ENCODE measurements around the gene NFATC3.

The NFATC3 gene

DNA sequence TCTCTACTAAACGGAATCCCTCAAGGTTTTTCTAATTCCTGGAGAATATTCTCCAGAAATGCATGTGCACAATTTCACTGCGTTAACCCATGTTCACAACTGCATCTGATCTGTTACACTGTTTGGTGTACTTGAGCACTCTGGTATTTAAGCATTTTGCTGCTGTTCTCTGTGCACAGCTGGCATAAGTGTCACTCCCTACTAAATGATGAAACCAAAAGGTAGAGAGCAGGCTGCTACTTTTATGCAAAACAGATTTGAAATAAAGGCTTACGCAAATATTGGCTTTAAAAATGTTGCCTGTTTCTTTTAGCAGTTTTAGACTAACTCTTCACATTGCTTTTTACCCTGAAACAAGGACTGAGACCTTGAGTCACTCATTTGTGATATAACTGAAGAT, 109.1 kb downstream of the NFATC3 start:
- DNase-seq: no peak

- DNase-seq: no peak
These were observed 112.1 kb downstream of the NFATC3 start for GRCh38 chr16:68197250-68197649.

DNA sequence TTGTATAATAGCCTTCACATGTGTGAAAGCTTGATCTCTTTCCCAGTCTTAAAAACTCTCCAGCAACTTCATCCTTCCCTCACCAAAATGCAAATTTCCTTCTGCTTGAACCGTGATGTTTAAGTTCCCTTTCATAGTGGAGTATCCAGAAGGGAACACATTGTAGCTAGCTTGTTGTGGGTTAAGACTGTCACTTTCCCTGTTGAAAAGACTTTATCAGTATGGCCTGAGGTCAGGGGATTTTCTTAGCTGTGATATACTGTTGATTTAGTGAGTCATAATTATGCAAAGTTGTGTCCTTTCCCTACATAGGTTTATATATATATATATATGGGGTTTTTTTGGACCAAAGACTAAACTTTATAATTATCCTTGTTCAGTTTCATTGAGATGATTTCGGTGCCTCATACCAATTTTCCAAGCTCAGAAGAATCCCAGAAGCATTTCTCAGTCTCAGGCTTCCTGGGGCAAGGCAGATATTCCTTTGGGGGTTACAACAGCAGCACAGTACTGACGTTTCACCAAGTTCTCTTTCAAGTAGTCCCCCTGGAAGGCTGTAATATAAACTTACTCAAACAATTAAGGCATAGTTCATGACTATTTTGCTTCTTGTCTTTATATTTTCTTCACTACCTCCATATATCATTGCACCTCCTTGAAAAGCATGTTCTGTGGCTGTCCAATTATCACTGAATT, 115.1 kb downstream of the NFATC3 start:
- no peak for DNase-seq

- peak; percentile 52 for DNase-seq
These were observed 116.9 kb downstream of the NFATC3 start for GRCh38 chr16:68202091-68202519.

DNA sequence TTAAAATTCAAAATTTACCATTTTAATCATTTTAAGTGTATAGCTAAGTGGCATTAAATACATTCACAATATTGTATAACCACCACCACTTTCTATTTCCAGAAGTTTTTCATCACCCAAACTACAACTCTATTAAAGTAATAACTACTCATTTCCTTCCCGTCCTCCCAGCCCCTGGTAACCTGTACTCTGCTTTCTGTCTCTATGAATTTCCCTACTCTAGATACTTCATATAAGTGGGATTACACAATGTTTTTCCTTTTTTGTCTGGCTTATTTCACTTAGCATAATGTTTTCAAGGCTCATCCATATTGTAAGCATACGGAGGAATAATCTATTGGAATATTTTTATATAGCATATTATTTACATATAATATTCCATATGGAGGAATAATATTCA, 121.1 kb downstream of the NFATC3 start:
- no peak for DNase-seq

DNA sequence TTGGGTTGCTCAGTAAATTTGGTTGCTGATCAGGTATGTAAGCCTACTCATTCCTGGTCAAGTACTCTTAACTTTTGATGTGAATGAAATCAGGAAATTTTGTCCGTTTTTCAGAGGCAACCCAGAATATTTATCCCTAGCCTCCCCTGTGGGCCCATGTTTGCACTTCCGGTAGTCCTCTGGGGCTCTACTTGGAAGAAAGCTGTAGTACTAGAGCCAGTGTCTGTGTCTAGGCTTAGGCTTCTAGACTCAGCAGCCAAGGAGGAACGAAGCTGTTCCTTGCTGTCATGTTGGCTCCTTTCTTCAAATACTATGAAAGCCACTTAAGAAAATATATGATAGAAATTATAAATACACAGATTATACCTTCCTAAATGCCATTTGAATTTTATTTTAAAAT, 129.6 kb downstream of the NFATC3 start:
- no peak for DNase-seq

- no peak for DNase-seq
These were observed 130.1 kb downstream of the NFATC3 start for GRCh38 chr16:68215302-68215701.

- no peak for DNase-seq
These were observed 131.1 kb downstream of the NFATC3 start for GRCh38 chr16:68216240-68216639.

DNA sequence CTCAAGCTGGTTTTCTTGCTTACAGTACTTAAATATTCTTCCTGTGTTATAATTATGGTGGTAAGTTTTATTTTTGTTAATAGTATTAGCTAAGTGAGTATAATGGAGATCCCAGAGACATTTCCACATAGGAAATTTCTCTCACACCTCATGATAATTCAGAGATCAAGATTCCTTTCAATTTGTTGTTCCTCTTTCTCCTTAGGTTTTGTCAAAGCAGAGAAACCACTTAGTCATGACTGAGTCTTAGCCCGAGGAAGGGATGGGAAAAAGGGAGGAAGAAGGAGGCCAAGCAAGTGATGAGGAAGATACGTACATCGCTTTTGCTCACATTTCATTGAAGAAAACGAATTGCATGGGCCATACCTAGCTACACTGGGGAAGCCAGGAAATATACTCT, 132.3 kb downstream of the NFATC3 start:
- DNase-seq: no peak

GRCh38 chr16:68219725-68220351, 134.7 kb downstream of the NFATC3 start:
- DNase-seq: no peak

GRCh38 chr16:68223072-68223471, 137.9 kb downstream of the NFATC3 start:
- no peak for DNase-seq

GRCh38 chr16:68226116-68226515, 140.9 kb downstream of the NFATC3 start:
- no peak for DNase-seq

DNA sequence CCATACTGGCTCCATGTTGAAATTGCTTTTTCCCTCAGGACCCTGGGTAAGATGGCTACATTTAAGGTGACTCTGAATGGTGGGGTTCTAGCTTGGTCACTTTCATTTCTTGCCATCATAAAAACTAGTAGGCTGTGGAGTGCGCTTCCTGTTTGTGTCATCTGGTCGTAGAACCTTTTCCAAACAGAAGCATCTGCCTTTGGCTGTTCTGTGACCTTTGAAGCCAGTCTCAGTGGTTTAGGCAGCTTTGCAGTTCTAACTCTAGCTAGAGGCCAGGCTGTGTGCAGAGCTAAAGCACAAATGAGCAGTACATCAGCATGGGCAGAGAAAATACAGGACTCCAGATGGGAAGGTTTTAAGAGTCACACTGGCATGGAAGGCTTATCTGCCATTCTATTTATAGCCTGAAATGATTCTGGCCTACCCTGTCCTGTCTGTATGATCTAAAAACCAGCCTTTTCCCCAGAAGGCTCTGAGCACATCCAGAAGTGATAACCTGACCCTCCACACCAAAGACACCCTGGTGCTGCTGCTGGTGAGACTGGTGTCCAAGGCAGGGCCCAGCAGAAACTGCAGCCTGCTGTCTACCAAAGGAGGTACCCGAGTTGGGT, 142.1 kb downstream of the NFATC3 start:
- DNase-seq: no peak

DNA sequence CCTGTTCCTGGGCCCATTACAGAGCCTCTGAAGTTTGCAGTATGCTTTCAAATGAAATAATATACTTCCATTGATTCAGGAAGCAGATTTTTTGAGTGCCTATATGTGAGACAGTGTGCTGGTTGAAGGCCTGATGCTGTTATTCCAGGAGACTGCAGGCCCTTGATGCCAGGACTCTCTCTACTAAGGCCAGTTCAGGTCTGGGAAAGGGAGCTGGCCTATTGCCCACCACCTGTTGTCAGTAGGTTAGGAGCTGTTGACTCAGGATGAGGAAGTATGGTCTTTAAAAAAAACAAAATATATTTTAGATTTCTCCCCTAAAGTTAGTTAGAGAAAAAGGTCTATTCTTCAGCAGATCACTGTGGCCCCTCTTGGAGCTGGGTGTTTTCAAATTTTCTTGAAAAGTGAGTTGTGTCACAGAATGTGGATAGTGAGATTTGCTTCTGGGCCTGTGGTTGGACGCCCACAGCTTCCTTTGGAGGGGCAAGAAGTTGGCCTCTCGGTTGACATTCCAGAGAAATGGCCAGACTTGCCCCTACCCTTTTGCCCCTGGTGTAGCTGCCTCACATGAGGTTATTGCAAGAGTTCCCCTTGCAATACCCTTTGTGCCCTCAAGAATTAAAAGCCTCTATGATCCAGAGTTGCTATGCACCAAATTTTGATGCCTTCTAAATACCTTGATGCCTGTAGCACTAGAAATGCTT, 142.8 kb downstream of the NFATC3 start:
- DNase-seq: no peak

- DNase-seq: no peak
These were observed 143.5 kb downstream of the NFATC3 start for GRCh38 chr16:68228652-68229051.

DNA sequence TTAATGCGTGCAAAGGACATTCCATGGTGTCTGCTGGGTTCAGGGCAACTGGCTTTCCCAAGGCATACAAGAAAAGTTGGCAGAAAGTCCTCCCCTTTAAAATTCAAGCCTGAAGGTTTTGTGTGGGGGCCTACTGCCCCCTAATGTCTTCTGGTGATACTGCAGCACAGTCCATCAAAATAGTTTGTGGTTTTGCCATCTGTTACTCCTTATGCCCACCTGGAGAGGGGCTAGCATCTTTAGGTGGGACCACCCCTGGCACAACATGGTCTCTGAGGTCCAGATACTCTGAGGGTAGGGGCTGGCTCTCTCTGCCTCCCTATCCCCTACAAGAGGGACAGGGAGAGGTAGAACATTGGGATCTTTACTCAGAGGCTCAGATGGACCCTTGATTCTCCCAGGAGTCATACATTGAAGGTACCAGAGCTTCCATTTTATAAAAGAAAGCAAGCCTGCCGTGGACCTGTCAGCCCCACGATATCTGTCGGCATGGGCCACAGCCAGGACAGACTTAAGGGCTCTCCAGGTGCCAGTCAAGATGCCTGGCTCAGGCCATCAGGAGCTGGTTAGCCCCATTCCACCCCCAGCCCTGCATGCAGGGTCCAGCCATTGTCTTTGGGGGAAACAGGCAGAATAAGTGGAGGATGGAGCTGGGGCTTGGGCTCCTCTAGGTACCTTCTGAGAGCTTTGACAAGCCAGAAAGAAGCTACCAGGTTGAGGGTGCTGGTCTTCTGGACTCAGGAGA, 144.4 kb downstream of the NFATC3 start:
- peak; percentile 30 for DNase-seq

DNA sequence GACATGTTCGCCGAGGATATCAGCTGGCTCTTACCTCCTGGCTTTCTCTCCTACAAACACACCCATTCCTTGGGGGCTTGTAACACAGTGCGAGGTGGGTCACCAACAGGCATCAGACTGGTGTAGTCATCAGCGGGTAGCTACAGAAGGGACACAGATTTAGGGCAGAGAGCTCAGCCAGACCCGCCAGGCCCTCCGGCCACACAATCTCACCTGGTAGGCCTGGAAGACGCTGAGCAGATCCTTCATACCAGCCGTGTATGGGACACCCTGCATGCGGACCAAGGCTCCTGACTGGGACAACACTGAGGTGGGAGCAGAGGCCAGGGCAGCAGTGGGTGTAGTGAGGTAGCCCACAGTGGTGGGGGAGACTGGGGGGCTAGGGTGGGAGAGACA, 145.0 kb downstream of the NFATC3 start:
- no peak for DNase-seq

- no peak for DNase-seq
These were observed 145.8 kb downstream of the NFATC3 start for GRCh38 chr16:68230956-68231355.

DNA sequence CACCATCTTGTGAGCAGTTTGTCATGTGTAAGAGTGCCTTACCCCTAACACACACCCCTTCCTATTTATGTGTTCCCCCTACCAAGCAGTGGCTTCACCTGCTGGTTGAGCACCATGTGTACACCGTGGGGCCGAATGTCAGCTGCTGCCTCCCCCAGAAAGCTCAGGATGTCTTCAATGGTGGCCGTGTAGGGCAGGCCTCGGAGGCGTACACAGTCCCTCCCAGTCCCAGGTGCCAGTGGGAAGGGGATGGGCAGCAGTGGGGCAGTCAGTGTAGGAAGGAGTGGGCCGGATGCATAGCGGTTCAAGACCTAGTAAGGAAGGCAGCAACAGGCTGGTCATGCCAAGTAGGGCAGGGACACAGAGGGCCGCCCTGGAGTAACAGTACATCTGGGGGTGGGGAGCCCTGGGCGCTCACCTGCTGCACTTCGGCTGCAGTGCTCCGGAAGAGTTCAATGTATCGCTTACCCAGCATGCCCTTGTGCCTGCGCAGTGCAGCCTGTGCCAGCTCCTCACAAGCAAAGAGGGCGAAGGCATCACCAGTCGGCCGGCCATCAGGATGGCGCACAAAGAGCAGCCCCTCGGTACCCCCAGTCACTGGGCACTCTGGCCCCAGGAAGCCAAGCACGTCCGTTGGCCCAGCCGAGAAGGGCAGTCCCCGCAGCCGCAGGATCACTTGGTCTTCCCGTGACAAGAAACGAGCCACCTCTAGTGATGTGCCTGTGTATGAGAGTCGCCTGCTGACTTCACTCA, 146.4 kb downstream of the NFATC3 start:
- DNase-seq: no peak

DNA sequence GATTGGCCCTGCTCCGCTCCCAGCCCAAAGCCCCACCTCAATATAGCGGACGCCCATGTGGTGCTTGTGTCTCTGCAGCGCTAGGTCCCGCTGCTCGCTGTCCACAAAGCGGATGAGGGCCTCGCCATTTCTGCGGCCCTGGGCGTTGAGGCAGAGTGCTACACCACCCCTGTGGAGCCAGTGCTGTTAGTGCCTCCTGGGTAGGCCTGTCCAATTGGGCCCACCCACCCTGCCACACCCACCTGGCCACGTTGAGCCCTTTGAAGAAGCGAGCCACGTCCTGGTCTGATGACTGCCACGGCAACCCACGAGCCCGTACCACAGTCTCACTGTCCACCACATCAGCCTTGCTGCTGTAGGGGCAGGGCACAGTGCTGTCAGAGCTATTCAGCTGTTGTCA, 147.2 kb downstream of the NFATC3 start:
- no peak for DNase-seq

- no peak for DNase-seq
These were observed 148.1 kb downstream of the NFATC3 start for GRCh38 chr16:68233085-68233834.

DNA sequence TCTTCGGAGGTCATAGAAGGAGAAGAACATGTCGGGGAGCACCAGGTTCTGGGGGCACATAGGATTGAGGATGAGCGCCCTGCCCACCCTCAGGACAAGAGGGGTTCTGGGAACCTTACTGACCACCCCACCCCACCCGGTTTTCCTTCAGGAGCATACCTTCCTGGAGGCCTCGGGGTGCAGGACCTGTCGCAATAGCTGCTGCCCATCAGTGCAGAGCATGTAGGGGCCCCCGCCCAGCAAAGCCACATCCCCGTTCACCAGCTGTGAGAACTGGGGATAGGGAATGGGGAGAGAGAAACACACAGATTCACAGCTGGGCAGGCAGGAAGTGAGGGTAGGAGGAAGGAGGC, 148.6 kb downstream of the NFATC3 start:
- no peak for DNase-seq

All from NCI-H345 (cell line).